ENCODE data around the gene GNG14. TPM values are rescaled to one million over a fixed set of nuclear protein-coding genes. Genes with fewer than 3 reads are reported as not detected.
"Not testable (repeated sequence)": the region's sequence is repeated elsewhere in the genome, so short reads cannot be mapped to it uniquely, and the experiment has no call there.

Gene GNG14
- total and polyA plus RNA-seq, 2 experiments from 2014 or later: not detected

DNA sequence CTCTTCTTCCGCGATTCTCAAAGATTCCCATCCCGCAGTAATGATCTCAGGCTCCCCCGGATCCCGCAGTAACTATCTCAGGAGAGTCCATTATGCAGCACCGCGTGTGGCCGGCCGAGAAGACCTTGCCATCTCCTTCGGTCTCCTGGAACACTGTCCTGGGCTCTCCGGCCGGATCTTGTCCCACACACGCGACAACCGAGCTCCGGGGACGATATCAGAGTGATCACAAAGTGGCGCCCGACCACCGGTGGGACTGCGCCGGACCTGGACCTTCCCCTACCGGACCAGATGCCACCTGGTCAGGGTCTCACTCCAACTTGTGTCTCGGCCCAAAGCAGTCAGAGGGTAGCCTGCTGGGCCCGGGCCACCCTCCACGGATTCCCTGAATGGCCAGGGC, 45.3 kb upstream of the GNG14 start:
- ATAC-seq (no peak), DNase-seq (ENCODE audit: low spot score) (no peak)
- H3K4me3 Mint-ChIP-seq: no peak overlapping the region
- Histone ChIP-seq H3K9me2 (ENCODE audit: insufficient read depth) (no peaks in the 10 kb centered on the region; the same call in 1 of the 2 replicates), H3K36me3 (ENCODE audit: insufficient read depth) (no peaks in the 10 kb centered on the region), H2AFZ (no peak overlapping the region), H3K79me2 (replicated peaks; ENCODE audit: insufficient read depth) (no peaks in the 10 kb centered on the region), H3F3A (replicated peaks; ENCODE audit: low read depth) (0 out of 2 replicates have a peak, but pooled peaks cover 7% of the 10 kb centered on the region), H3K4me2 (no peak overlapping the region), H3K4me3 (no peak overlapping the region), H3K4me1 (ENCODE audit: insufficient read depth) (no peaks in the 10 kb centered on the region), H3K27ac (ENCODE audit: low read depth) (no peak overlapping the region), H4K20me1 (replicated peaks; ENCODE audit: insufficient read depth) (no peaks in the 10 kb centered on the region), H3K27me3 (ENCODE audit: insufficient read depth) (no peaks in the 10 kb centered on the region)
- no peak overlapping the region for H3K27ac Mint-ChIP-seq
- H3K4me1 Mint-ChIP-seq: peaks cover 2% of the 10 kb centered on the region; the same call in 1 of the 3 replicates
- peaks cover 3% of the 10 kb centered on the region; the same call in 1 of the 3 replicates for H3K36me3 Mint-ChIP-seq (ENCODE audit: low read depth)
- TF ChIP-seq, protein P1, sequence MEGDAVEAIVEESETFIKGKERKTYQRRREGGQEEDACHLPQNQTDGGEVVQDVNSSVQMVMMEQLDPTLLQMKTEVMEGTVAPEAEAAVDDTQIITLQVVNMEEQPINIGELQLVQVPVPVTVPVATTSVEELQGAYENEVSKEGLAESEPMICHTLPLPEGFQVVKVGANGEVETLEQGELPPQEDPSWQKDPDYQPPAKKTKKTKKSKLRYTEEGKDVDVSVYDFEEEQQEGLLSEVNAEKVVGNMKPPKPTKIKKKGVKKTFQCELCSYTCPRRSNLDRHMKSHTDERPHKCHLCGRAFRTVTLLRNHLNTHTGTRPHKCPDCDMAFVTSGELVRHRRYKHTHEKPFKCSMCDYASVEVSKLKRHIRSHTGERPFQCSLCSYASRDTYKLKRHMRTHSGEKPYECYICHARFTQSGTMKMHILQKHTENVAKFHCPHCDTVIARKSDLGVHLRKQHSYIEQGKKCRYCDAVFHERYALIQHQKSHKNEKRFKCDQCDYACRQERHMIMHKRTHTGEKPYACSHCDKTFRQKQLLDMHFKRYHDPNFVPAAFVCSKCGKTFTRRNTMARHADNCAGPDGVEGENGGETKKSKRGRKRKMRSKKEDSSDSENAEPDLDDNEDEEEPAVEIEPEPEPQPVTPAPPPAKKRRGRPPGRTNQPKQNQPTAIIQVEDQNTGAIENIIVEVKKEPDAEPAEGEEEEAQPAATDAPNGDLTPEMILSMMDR (conservative IDR thresholded peaks at IDR 0.05; ENCODE audit: low read depth in 2 of 2): no peak
- TF ChIP-seq JUNB (IDR thresholded peaks at IDR 0.05; ENCODE audit: unreplicated experiment) (no peak), CREB1 (CRISPR knock-in tag; IDR thresholded peaks at IDR 0.05; ENCODE audit: low read depth) (no peak), POLR2AphosphoS5 (IDR thresholded peaks at IDR 0.05; ENCODE audit: low read depth) (no peak), ZNF331 (CRISPR knock-in tag; IDR thresholded peaks at IDR 0.05; ENCODE audit: low read depth) (no peak), ZNF114 (CRISPR knock-in tag; IDR thresholded peaks at IDR 0.05) (no peak), EZH2 (IDR thresholded peaks at IDR 0.05; ENCODE audit: low read depth, unreplicated experiment) (no peak)
- TF ChIP-seq, protein P2, sequence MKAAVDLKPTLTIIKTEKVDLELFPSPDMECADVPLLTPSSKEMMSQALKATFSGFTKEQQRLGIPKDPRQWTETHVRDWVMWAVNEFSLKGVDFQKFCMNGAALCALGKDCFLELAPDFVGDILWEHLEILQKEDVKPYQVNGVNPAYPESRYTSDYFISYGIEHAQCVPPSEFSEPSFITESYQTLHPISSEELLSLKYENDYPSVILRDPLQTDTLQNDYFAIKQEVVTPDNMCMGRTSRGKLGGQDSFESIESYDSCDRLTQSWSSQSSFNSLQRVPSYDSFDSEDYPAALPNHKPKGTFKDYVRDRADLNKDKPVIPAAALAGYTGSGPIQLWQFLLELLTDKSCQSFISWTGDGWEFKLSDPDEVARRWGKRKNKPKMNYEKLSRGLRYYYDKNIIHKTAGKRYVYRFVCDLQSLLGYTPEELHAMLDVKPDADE (IDR thresholded peaks at IDR 0.05): no peak
- H3K9me3 Mint-ChIP-seq: peaks cover 2% of the 10 kb centered on the region; the same call in 1 of the 3 replicates
- H3K27me3 Mint-ChIP-seq (ENCODE audit: insufficient read depth, low read depth, poor library complexity): peaks cover 23% of the 10 kb centered on the region

DNA sequence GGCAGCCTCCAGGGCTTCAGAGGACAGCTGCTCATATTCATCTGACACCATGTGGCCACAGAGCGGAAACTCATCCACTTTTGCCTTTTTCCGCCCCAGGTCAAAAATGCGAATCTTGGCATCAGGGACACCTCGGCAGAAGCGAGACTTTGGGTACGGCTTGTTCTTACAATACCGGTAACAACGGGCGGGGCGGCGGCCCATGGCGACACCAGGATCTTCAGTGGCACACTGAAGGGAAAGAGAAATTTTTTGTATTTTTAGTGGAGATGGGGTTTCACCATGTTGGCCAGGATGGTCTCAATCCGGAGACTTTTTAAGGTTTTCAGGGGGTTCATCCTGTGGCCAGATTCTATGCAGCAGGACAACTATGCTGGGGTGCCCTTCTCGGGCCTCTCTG, 44.1 kb upstream of the GNG14 start:
- not testable (repeated sequence) for H3K27ac Mint-ChIP-seq; H3K4me1 Mint-ChIP-seq; H3K4me2 ChIP-seq; H3K4me3 ChIP-seq; H3K36me3 ChIP-seq (ENCODE audit: insufficient read depth); H3K79me2 ChIP-seq (replicated peaks; ENCODE audit: insufficient read depth); H3K27me3 ChIP-seq (ENCODE audit: insufficient read depth); H3K27ac ChIP-seq (ENCODE audit: low read depth); H3K36me3 Mint-ChIP-seq (ENCODE audit: low read depth); H3K9me3 Mint-ChIP-seq; H3K9me2 ChIP-seq (ENCODE audit: insufficient read depth); H2AFZ ChIP-seq; H3K4me3 Mint-ChIP-seq; H3K4me1 ChIP-seq (ENCODE audit: insufficient read depth); ATAC-seq; DNase-seq (ENCODE audit: low spot score); H4K20me1 ChIP-seq (replicated peaks; ENCODE audit: insufficient read depth)
- 0 out of 2 replicates have a peak, but pooled peaks cover 10% of the 10 kb centered on the region for H3F3A ChIP-seq (replicated peaks; ENCODE audit: low read depth)
- peaks cover 27% of the 10 kb centered on the region for H3K27me3 Mint-ChIP-seq (ENCODE audit: insufficient read depth, low read depth, poor library complexity)

DNA sequence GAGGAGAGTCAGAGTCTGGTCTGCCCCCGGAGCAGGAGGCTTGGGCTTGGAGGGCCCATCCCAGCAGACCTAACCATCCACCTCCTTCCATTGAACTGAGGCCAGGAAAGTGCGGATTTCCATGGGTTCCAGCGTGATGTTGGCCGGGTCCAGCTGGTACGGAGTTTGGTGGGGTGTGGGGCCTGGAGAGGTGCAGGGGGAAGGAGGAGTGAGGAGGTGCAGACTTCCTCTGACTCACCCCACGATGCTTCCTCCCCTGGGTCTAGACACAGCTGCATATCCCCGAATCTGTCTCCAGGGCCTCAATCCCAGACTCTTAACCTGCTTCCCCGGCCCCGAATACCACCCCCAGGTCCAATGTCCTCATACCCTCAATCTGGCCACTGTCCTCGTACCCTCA, 41.2 kb upstream of the GNG14 start:
- no peaks in the 10 kb centered on the region for H3K79me2 ChIP-seq (replicated peaks; ENCODE audit: insufficient read depth)
- H3K4me3 ChIP-seq: no peak overlapping the region
- H3K27me3 ChIP-seq (ENCODE audit: insufficient read depth): no peaks in the 10 kb centered on the region
- Mint-ChIP-seq H3K36me3 (ENCODE audit: low read depth) (peaks cover 17% of the 10 kb centered on the region), H3K4me1 (peaks cover 2% of the 10 kb centered on the region; the same call in 2 of the 3 replicates), H3K9me3 (peaks cover 8% of the 10 kb centered on the region), H3K27ac (no peak overlapping the region), H3K4me3 (no peak overlapping the region; the same call in 2 of the 3 replicates), H3K27me3 (ENCODE audit: insufficient read depth, low read depth, poor library complexity) (peaks cover 17% of the 10 kb centered on the region)
- no peak overlapping the region for H2AFZ ChIP-seq
- H3K4me2 ChIP-seq: no peak overlapping the region
- ATAC-seq (no peak), DNase-seq (ENCODE audit: low spot score) (no peak)
- no peaks in the 10 kb centered on the region for H3K4me1 ChIP-seq (ENCODE audit: insufficient read depth)
- 0 out of 2 replicates have a peak, but pooled peaks cover 7% of the 10 kb centered on the region for H3F3A ChIP-seq (replicated peaks; ENCODE audit: low read depth)
- no peak overlapping the region for H3K27ac ChIP-seq (ENCODE audit: low read depth)
- no peaks in the 10 kb centered on the region for H4K20me1 ChIP-seq (replicated peaks; ENCODE audit: insufficient read depth)
- H3K9me2 ChIP-seq (ENCODE audit: insufficient read depth): no peaks in the 10 kb centered on the region
- no peaks in the 10 kb centered on the region for H3K36me3 ChIP-seq (ENCODE audit: insufficient read depth)
- TF ChIP-seq ZNF114 (CRISPR knock-in tag; IDR thresholded peaks at IDR 0.05) (no peak), EZH2 (IDR thresholded peaks at IDR 0.05; ENCODE audit: low read depth, unreplicated experiment) (no peak), JUNB (IDR thresholded peaks at IDR 0.05; ENCODE audit: unreplicated experiment) (no peak), NANOG (IDR thresholded peaks at IDR 0.05; ENCODE audit: borderline replicate concordance) (no peak), POLR2AphosphoS5 (IDR thresholded peaks at IDR 0.05; ENCODE audit: low read depth) (no peak), EZH2phosphoT487 (IDR thresholded peaks at IDR 0.05; ENCODE audit: unreplicated experiment) (no peak), CREB1 (CRISPR knock-in tag; IDR thresholded peaks at IDR 0.05; ENCODE audit: low read depth) (no peak), STAT1 (IDR thresholded peaks at IDR 0.05; ENCODE audit: unreplicated experiment) (no peak)
- TF ChIP-seq, protein P1 (conservative IDR thresholded peaks at IDR 0.05; ENCODE audit: low read depth in 2 of 2): no peak

Measured in GM23338 (cell line).